ENCODE results near the gene ART3.

Gene ART3

DNA sequence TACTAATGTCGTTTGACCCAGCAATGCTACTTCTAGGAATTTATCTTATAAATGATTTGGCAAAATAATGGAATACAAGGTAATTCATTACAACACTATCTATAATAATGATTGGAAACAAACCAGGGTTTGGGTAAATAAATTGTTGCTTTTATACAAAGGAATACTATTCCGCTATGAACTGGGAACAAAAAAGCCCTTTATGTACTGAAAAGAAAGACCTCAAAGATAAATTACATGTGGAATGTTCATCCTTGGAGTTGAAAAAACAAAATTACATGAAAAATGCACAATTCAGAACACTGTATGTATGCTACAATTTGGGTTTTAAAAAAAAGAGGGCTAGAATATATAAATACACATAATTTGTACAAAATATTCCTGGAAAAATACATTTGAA is 78.8 kb downstream of the ART3 start:
- no peak for DNase-seq

DNA sequence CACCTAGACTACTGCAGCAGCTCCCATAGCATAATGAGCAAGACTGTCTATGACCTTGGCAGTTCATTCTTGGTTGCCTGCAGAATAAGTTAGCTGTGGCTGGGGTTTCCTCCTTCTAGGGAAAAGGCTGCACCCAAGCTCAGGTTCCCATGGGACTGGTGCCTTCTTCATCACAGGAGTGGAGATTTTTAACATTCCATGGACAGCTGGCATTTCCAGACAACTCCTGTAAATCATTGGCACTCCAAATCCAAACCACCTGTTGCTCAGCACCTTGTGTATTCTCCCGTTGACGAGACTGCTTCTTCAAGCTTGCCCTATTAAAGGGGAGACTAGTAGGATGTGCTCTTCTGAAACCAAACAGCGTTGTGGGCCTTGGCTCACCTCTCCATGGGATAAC is 81.5 kb downstream of the ART3 start:
- DNase-seq: no peak

DNA sequence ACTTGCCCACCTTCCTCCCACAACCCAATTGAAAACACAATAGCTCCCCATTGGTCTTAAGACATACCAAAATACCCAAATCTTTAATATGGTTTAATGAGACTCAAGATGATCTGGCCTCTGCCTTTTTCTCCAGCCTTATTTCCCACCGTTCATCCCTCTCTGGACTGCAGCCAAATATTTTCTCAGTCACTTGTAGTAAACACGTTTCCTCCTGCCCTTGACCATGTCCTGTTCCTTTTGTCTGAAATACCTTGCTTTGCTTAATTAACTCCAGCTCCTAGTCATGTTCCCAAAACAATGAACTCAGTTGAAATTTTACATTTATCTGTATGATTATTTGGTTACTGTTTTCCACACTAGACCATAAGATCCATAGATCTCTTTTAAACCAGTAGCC is 82.1 kb downstream of the ART3 start:
- no peak for DNase-seq

DNA sequence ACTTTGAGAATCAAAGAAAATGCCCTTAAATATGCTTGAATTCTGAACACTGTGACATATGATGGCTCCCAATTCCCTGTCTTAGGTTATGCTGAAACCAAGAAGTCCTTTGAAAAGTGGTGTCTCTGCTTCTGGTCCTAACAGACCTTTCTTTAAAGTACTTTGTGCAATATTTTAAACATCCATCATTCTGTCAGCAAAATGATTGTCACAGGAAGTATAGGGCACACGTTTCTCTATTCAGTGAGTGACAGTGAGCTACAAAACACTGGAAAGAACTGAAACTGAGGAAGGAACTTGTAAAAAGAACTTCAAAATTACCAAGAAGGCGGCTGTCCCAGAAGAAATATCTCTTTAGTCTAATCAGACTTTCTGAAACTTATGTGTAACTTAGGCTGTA is 85.8 kb downstream of the ART3 start:
- no peak for DNase-seq
